HepG2 (cell line): ENCODE measurements around the gene CELSR3. TPM values are rescaled to one million over a fixed set of nuclear protein-coding genes. Genes with fewer than 3 reads are reported as not detected.
A peak's percentile ranks its signal among the peaks of the same experiment; 100 is the strongest.

Experiments used
- ATM ChIP-seq: fragments of 450-650 bp; IDR thresholded peaks from 2 replicates; pipeline ENCODE4 v1.7.1; 2017; ENCODE audit warnings: mild to moderate bottlenecking, borderline replicate concordance
- DDIT3 ChIP-seq: sonication (generic); formaldehyde crosslinking; IDR thresholded peaks from 2 replicates; pipeline ENCODE4 v1.4.0; 2020; ENCODE audit warnings: mild to moderate bottlenecking, missing genetic modification reagents
- EED ChIP-seq: sonication (generic); formaldehyde crosslinking; IDR thresholded peaks from 2 replicates; pipeline ENCODE4 v1.5.0; 2020; ENCODE audit warnings: mild to moderate bottlenecking, missing genetic modification reagents
- HMG20B ChIP-seq: conservative IDR thresholded peaks from 2 replicates; pipeline ENCODE4 v1.6.1; 2016; ENCODE audit warnings: missing genetic modification reagents, missing compliant biosample characterization
- HOXA7 ChIP-seq: sonication (generic); formaldehyde crosslinking; IDR thresholded peaks from 2 replicates; pipeline ENCODE4 v1.8.1; 2022; ENCODE audit warnings: mild to moderate bottlenecking, missing genetic modification reagents, moderate library complexity
- LCORL ChIP-seq, 2 experiments: fragments of 450-650 bp in 1 of 2; sonication (generic) in 1 of 2; formaldehyde crosslinking in 1 of 2; IDR thresholded peaks; 2 replicates each; pipeline versions ENCODE4 v1.5.0 to v1.6.1; 2017 to 2020; ENCODE audit warnings: antibody characterized with exemption in 1 of 2, missing genetic modification reagents in 1 of 2
- MIXL1 ChIP-seq: IDR thresholded peaks from 2 replicates; pipeline ENCODE4 v1.6.1; 2016
- NCOA2 ChIP-seq: sonication (generic); formaldehyde crosslinking; IDR thresholded peaks from 2 replicates; pipeline ENCODE4 v1.8.0; 2022; ENCODE audit warnings: inconsistent platforms
- PAF1 ChIP-seq: IDR thresholded peaks from 2 replicates; pipeline ENCODE4 v1.6.1; 2016; ENCODE audit warnings: missing genetic modification reagents, missing compliant biosample characterization
- PITX1 ChIP-seq: sonication (generic); formaldehyde crosslinking; IDR thresholded peaks from 2 replicates; pipeline ENCODE4 v1.5.1; 2020; ENCODE audit warnings: mild to moderate bottlenecking, missing genetic modification reagents
- RBAK ChIP-seq: sonication (generic); formaldehyde crosslinking; IDR thresholded peaks from 2 replicates; pipeline ENCODE4 v1.5.1; 2020; ENCODE audit warnings: mild to moderate bottlenecking, missing genetic modification reagents
- RXRA ChIP-seq: sonication (generic); formaldehyde crosslinking; IDR thresholded peaks from 2 replicates; pipeline ENCODE4 v1.5.1; 2020; ENCODE audit warnings: missing genetic modification reagents
- SIN3A ChIP-seq: IDR thresholded peaks from 2 replicates; pipeline ENCODE4 v1.6.1; 2011; ENCODE audit warnings: low read depth, mild to moderate bottlenecking, control low read depth, low read length, borderline replicate concordance
- SNAPC5 ChIP-seq: sonication (generic); formaldehyde crosslinking; IDR thresholded peaks from 2 replicates; pipeline ENCODE4 v1.8.1; 2023; ENCODE audit warnings: mild to moderate bottlenecking, missing genetic modification reagents, borderline replicate concordance
- TMF1 ChIP-seq: sonication (generic); formaldehyde crosslinking; IDR thresholded peaks from 2 replicates; pipeline ENCODE4 v1.8.1; 2022; ENCODE audit warnings: low read depth, missing genetic modification reagents
- ZBTB46 ChIP-seq: sonication (generic); formaldehyde crosslinking; IDR thresholded peaks from 2 replicates; pipeline ENCODE4 v1.4.0; 2020; ENCODE audit warnings: mild to moderate bottlenecking, missing genetic modification reagents, borderline replicate concordance
- ZKSCAN1 ChIP-seq: fragments of 150-350 bp; IDR thresholded peaks from 2 replicates; pipeline ENCODE4 v1.6.1; 2014; ENCODE audit warnings: low read length
- ZNF44 ChIP-seq: sonication (generic); formaldehyde crosslinking; IDR thresholded peaks from 2 replicates; pipeline ENCODE4 v1.5.1; 2020; ENCODE audit warnings: mild to moderate bottlenecking, missing genetic modification reagents
- ZNF552 ChIP-seq: sonication (generic); formaldehyde crosslinking; IDR thresholded peaks from 2 replicates; pipeline ENCODE4 v1.9.0; 2022; ENCODE audit warnings: missing genetic modification reagents, mild to moderate bottlenecking, borderline replicate concordance
- ZNF790 ChIP-seq: sonication (generic); formaldehyde crosslinking; IDR thresholded peaks from 2 replicates; pipeline ENCODE4 v1.8.0; 2022; ENCODE audit warnings: missing genetic modification reagents, mild to moderate bottlenecking, borderline replicate concordance
- ZSCAN29 ChIP-seq: sonication (generic); formaldehyde crosslinking; conservative IDR thresholded peaks from 2 replicates; pipeline ENCODE4 v1.4.0; 2020; ENCODE audit warnings: mild to moderate bottlenecking, missing genetic modification reagents
- polyA plus RNA-seq, 8 experiments: library from polyadenylated mRNA; depleted of rRNA in 3 of 8; stranded (reverse) in 7 of 8; unstranded in 1 of 8; fragments of >200 nt; fragmentation: Illumina TruSeq in 4 of 8; extraction: Trizol in 4 of 8; gene quantifications; 2 replicates each; pipeline versions ENCODE4 v1.2.1 to v1.2.3, GENCODE V29; 2011 to 2016; ENCODE audit warnings: low read depth in 4 of 8, missing spikeins in 1 of 8, mixed read lengths in 1 of 8; ENCODE audit not compliant: insufficient read depth in 1 of 8
- total RNA-seq, 5 experiments: library from RNA; depleted of rRNA; stranded (reverse); fragments of >200 nt; fragmentation: Illumina TruSeq; extraction: Trizol; gene quantifications; 2 replicates each; pipeline ENCODE4 v1.2.3, GENCODE V29; 2016; ENCODE audit warnings: low read depth in 1 of 5
- TF ChIP-seq, protein P1 (sequence below): sonication (generic); formaldehyde crosslinking; IDR thresholded peaks from 2 replicates; pipeline ENCODE4 v1.9.0; 2022; ENCODE audit warnings: missing genetic modification reagents, mild to moderate bottlenecking, borderline replicate concordance
- TF ChIP-seq, protein P2 (sequence below): sonication (generic); formaldehyde crosslinking; IDR thresholded peaks from 2 replicates; pipeline ENCODE4 v1.4.0; 2020; ENCODE audit warnings: missing genetic modification reagents, mild to moderate bottlenecking, borderline replicate concordance

The CELSR3 gene
- total and polyA plus RNA-seq, 2 of the 13 experiments (the other 11 are each of a cell fraction or from before 2014, with no cell fraction given), result 5.4 to 6.7 TPM

DNA sequence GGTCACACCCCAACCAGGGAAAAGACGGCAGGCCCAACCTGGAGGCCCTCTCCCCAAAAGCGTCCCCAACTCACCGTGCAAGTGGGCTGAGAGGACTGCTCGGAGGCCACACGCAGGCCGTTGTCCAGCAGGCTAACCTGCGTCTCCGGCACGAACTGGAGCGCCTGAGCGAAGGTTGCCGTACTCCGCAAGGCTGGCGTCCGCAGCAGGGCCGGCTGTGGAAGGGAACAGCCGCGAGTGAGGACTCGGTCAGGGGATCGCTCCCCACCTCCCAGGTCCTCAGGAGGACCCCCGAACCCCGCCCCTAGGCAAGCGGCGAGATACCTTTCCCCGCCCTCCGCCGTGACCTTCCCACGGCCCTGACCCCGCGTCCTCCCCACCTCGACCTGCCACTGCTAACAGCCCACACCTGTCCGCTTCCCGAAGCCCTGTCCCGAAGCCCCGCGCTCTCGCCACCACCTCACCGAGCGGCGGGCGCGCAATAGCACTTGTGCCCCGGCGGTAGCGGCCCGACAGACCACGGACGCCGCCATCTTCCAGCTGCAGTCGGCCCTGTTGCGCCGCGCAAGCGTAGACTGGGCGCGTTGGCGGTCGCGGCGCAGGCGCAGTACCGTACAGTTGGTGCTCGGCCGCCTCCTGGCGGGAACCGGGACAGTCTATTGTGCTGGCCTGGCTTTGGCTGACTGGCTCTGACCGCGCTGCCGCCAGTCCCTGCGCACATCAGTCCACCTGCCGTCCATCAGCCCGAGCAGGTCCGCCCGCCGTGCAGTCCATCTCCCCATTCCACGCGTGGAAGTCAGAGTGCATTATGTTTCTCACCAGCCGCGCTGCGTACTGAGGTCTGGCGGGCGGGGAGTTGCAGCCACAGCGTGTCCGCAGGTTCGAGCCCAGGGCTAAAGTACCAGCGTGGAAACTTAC is 53.3 kb downstream of the CELSR3 start, which contains the start of gene UQCRC1 (continued):
- TF ChIP-seq ZNF790, result no peak
- no peak for TF ChIP-seq SNAPC5 (CRISPR knock-in tag)
- TF ChIP-seq RBAK (CRISPR knock-in tag), result no peak; the same call in 1 of the 2 replicates
- no peak for TF ChIP-seq PAF1 (CRISPR knock-in tag)
- no peak for TF ChIP-seq LCORL (IDR thresholded peaks at IDR 0.05)
- peak; percentile 79 for TF ChIP-seq LCORL (CRISPR knock-in tag; IDR thresholded peaks at IDR 0.05)
- TF ChIP-seq ATM, result no peak
- TF ChIP-seq SIN3A, result no peak
- TF ChIP-seq NCOA2 (CRISPR knock-in tag), result no peak
- no peak for TF ChIP-seq ZBTB46
- TF ChIP-seq HMG20B (CRISPR knock-in tag), result no peak
- TF ChIP-seq PITX1 (CRISPR knock-in tag), result peak; percentile 45; the same call in 1 of the 2 replicates
- TF ChIP-seq ZNF44 (CRISPR knock-in tag), result no peak; the same call in 1 of the 2 replicates
- no peak for TF ChIP-seq ZNF552 (CRISPR knock-in tag)
- TF ChIP-seq HOXA7, result no peak
- no peak; the same call in 1 of the 2 replicates for TF ChIP-seq MIXL1 (CRISPR knock-in tag)
- TF ChIP-seq ZSCAN29 (CRISPR knock-in tag), result 0 out of 2 replicates have a peak, but pooled peaks have one; percentile 56
- TF ChIP-seq, protein P1, sequence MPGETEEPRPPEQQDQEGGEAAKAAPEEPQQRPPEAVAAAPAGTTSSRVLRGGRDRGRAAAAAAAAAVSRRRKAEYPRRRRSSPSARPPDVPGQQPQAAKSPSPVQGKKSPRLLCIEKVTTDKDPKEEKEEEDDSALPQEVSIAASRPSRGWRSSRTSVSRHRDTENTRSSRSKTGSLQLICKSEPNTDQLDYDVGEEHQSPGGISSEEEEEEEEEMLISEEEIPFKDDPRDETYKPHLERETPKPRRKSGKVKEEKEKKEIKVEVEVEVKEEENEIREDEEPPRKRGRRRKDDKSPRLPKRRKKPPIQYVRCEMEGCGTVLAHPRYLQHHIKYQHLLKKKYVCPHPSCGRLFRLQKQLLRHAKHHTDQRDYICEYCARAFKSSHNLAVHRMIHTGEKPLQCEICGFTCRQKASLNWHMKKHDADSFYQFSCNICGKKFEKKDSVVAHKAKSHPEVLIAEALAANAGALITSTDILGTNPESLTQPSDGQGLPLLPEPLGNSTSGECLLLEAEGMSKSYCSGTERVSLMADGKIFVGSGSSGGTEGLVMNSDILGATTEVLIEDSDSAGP (CRISPR knock-in tag), result peak; percentile 93; the same call in 1 of the 2 replicates
- no peak for TF ChIP-seq ZKSCAN1
- TF ChIP-seq DDIT3, result no peak
- TF ChIP-seq RXRA, result peak; percentile 71
- TF ChIP-seq TMF1 (CRISPR knock-in tag), result peak; percentile 62; the same call in 1 of the 2 replicates
- TF ChIP-seq EED (CRISPR knock-in tag), result no peak; the same call in 1 of the 2 replicates
- TF ChIP-seq, protein P2, sequence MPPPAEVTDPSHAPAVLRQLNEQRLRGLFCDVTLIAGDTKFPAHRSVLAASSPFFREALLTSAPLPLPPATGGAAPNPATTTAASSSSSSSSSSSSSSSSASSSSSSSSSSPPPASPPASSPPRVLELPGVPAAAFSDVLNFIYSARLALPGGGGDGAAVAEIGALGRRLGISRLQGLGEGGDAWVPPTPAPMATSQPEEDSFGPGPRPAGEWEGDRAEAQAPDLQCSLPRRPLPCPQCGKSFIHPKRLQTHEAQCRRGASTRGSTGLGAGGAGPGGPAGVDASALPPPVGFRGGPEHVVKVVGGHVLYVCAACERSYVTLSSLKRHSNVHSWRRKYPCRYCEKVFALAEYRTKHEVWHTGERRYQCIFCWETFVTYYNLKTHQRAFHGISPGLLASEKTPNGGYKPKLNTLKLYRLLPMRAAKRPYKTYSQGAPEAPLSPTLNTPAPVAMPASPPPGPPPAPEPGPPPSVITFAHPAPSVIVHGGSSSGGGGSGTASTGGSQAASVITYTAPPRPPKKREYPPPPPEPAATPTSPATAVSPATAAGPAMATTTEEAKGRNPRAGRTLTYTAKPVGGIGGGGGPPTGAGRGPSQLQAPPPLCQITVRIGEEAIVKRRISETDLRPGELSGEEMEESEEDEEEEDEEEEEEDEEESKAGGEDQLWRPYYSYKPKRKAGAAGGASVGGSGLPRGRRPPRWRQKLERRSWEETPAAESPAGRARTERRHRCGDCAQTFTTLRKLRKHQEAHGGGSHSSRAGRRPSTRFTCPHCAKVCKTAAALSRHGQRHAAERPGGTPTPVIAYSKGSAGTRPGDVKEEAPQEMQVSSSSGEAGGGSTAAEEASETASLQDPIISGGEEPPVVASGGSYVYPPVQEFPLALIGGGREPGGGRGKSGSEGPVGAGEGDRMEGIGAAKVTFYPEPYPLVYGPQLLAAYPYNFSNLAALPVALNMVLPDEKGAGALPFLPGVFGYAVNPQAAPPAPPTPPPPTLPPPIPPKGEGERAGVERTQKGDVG (CRISPR knock-in tag), result peak; percentile 84
